ENCODE results near the gene ATXN1.

GRCh38 chr6:16548121-16548520, 213.1 kb downstream of the ATXN1 start:
- TF ChIP-seq EP300 (IDR thresholded peaks at IDR 0.05) (no peak), CTCF (IDR thresholded peaks at IDR 0.05) (no peak), POLR2A (IDR thresholded peaks at IDR 0.05) (no peak)
